Psoas muscle (tissue), 8 donors: ENCODE measurements around the gene RNMT. TPM values are rescaled to one million over a fixed set of nuclear protein-coding genes. Genes with fewer than 3 reads are reported as not detected.

Experiments
- ATAC-seq, 4 donors: fragments of 200-7000 bp; cut with Tn5 transposase; one replicate each; pipeline ENCODE4 v1.9.1; 2020; ENCODE audit warnings: moderate library complexity in 3 of 4, mild to moderate bottlenecking in 2 of 4
- DNase-seq, 2 donors: peaks; one replicate each; pipeline ENCODE4 v3.0.0-alpha.2; 2020
- H3K27ac ChIP-seq: fragments of 200-600 bp; one replicate; pipeline ENCODE4 v1.8.0; 2022
- H3K27me3 ChIP-seq, 3 donors: fragments of 200-600 bp in 1 of 3; one replicate each; pipeline versions ENCODE4 v1.6.1 to v1.8.0; 2013 to 2022; ENCODE audit warnings: low read length in 2 of 3, mild to moderate bottlenecking in 2 of 3, moderate library complexity in 1 of 3; ENCODE audit not compliant: insufficient read depth in 3 of 3
- H3K36me3 ChIP-seq, 2 donors: fragments of 200-600 bp in 1 of 2; one replicate each; pipeline versions ENCODE4 v1.6.1 to v1.8.0; 2013 to 2022; ENCODE audit warnings: low read depth in 1 of 2, mild to moderate bottlenecking in 1 of 2, moderate library complexity in 1 of 2; ENCODE audit not compliant: insufficient read depth in 1 of 2
- H3K4me1 ChIP-seq: fragments of 200-600 bp; one replicate; pipeline ENCODE4 v1.8.0; 2022
- H3K4me3 ChIP-seq: fragments of 200-600 bp; one replicate; pipeline ENCODE4 v1.8.0; 2022; ENCODE audit warnings: mild to moderate bottlenecking
- H3K9me3 ChIP-seq: fragments of 200-600 bp; one replicate; pipeline ENCODE4 v1.8.0; 2022
- CTCF ChIP-seq: fragments of 200-600 bp; IDR thresholded peaks from one replicate; pipeline ENCODE4 v1.8.0; 2022; ENCODE audit warnings: antibody characterized with exemption
- WGBS, 3 donors: extraction: QIAGEN DNeasy Blood & Tissue Kit; methylation state at CpG; one replicate each; pipeline versions ENCODE4 v1.1.6 to v1.1.7; 2013; 5-methylcytosine and 5-hydroxymethylcytosine counted together
- intact Hi-C, 2 donors: fragments of 100-400 bp; cut with DNase I; formaldehyde crosslinking; loops; one replicate each; pipeline versions ENCODE4 v1.11.0 to v1.14.2; 2022
- polyA plus RNA-seq, 3 donors: library from polyadenylated mRNA; stranded (reverse); fragments of 200-250 nt; gene quantifications; one replicate each; pipeline ENCODE4 v1.2.3, GENCODE V29; 2013
- total RNA-seq, 4 donors: library from RNA; stranded (reverse); fragmentation: NEBNext Ultra II Directional in 2 of 4; extraction: Animal tissue kit (Norgen Biotek cat#: 25700) in 2 of 4; gene quantifications; one replicate each; pipeline versions ENCODE4 v1.2.1 to v1.2.4, GENCODE V29; 2021 to 2023
- donor health status: healthy with polysubstance abuse.
- donor health status: DM: no; HTN: no; CAD: no; lungs with moderate emphysema.
- donor health status: Bipolar disorder and iron deficiency.
- donor health status: healthy.
- donor health status: DM: yes; HTN: yes; CAD: no.
- donor health status: DM: no; HTN: no; CAD: no.
- donor health status: DM: no; HTN: no; CAD: no.
- donor health status: DM: yes; HTN: yes; CAD: no.

The RNMT gene
- total and polyA plus RNA-seq, 7 donors, result 15.0 to 29.2 (median 22.1) TPM

GRCh38 chr18:13808294-13809042 is 82.0 kb downstream of the RNMT start:
- Histone ChIP-seq H3K4me3 (no peak overlapping the region), H3K4me1 (no peaks in the 10 kb centered on the region), H3K36me3 (no peaks in the 10 kb centered on the region), H3K27me3 (peaks cover 0 to 2% (median 0%) of the 10 kb centered on the region in 3 donors), H3K27ac (no peak overlapping the region), H3K9me3 (no peaks in the 10 kb centered on the region)
- ATAC-seq, result no peak
- intact Hi-C loops, result loop anchor here in 1 of 2 donors (10.0 kb wide), 1 partner anchor 254 kb away; no protein-coding TSS in a partner anchor
- DNase-seq, result no peak
- TF ChIP-seq CTCF, result no peak
- 52 to 60% (median 55%) methylated on average over 8 of the region's 8 CpGs for WGBS, 3 donors

DNA sequence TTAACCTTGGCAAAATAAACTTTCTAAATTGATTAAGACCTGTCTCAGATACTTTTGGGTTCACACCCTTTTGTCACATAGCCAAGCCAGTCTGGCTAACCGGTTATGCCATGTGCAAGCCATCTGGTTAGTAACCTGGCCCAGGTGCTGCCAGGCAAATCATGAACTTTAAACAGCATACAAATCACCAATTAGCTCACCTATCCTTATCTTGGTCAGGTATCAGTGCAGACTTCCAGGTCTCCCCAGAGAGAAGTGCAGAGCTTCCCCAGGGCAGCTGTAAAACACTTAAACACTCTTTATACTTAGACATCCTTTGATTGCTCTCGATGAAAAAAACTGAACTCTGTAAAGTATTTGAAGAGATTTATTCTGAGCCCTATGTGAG is 82.6 kb downstream of the RNMT start:
- H3K4me3 ChIP-seq, result no peak overlapping the region
- no peak for TF ChIP-seq CTCF
- H3K9me3 ChIP-seq, result no peaks in the 10 kb centered on the region
- DNase-seq (no peak), ATAC-seq (no peak)
- H3K27ac ChIP-seq, result no peak overlapping the region
- no peaks in the 10 kb centered on the region for H3K36me3 ChIP-seq
- peaks cover 0 to 2% (median 0%) of the 10 kb centered on the region in 3 donors for H3K27me3 ChIP-seq
- H3K4me1 ChIP-seq, result no peaks in the 10 kb centered on the region
- 68 to 81% (median 72%) methylated on average over 2 of the region's 2 CpGs for WGBS, 3 donors
- intact Hi-C loops, result loop anchor here in 1 of 2 donors (10.0 kb wide), 1 partner anchor 254 kb away; no protein-coding TSS in a partner anchor

- H3K36me3 ChIP-seq, result no peaks in the 10 kb centered on the region
- ATAC-seq (no peak), DNase-seq (no peak)
- TF ChIP-seq CTCF, result no peak
- no peak overlapping the region for H3K4me3 ChIP-seq
- intact Hi-C loops, result loop anchor here in 1 of 2 donors (10.0 kb wide), 1 partner anchor 255 kb away; no protein-coding TSS in a partner anchor
- H3K9me3 ChIP-seq, result no peaks in the 10 kb centered on the region
- H3K27ac ChIP-seq, result no peak overlapping the region
- WGBS, 3 donors, result 47 to 55% (median 49%) methylated on average over 5 of the region's 5 CpGs
- H3K4me1 ChIP-seq, result no peaks in the 10 kb centered on the region
- H3K27me3 ChIP-seq, result no peaks in the 10 kb centered on the region
Observed at GRCh38 chr18:13809531-13810255, 83.2 kb downstream of the RNMT start.

GRCh38 chr18:13810950-13811485 is 84.5 kb downstream of the RNMT start:
- Histone ChIP-seq H3K27ac (no peak overlapping the region), H3K4me3 (no peak overlapping the region), H3K9me3 (no peaks in the 10 kb centered on the region), H3K27me3 (no peaks in the 10 kb centered on the region), H3K4me1 (no peaks in the 10 kb centered on the region), H3K36me3 (no peaks in the 10 kb centered on the region)
- intact Hi-C loops, result no loop called here
- DNase-seq, result no peak
- no peak for ATAC-seq
- 54 to 56% (median 56%) methylated on average over 10 of the region's 10 CpGs for WGBS, 3 donors
- TF ChIP-seq CTCF, result no peak
